PC-9 (cell line): ENCODE results near the gene PAIP1. TPM values are rescaled to one million over a fixed set of nuclear protein-coding genes. Genes with fewer than 3 reads are reported as not detected.
"Not testable (repeated sequence)": the region's sequence is repeated elsewhere in the genome, so short reads cannot be mapped to it uniquely, and the experiment has no call there.

ENCODE experiments used
- BruUV-seq: library from RNA; stranded (reverse); fragments of 400-500 nt; replicated peaks from 2 replicates; lab custom pipeline; 2021; lab: Mats Ljungman, UMichigan
- CTCF ChIA-PET: fragments of 300-600 bp; sonication (Branson Sonifier 250); formaldehyde crosslinking; loops from one replicate; lab custom pipeline; 2022; ENCODE audit warnings: antibody characterized with exemption; lab: Charles Lee
- POLR2A ChIA-PET: fragments of 300-600 bp; sonication (Branson Sonifier 250); formaldehyde crosslinking; loops from one replicate; lab custom pipeline; 2022; ENCODE audit warnings: antibody characterized with exemption; ENCODE audit not compliant: unreplicated experiment; lab: Charles Lee
- DNase-seq, 2 experiments: peaks; one replicate each; pipeline versions ENCODE4 v3.0.0 to v3.0.0-alpha.2; 2015 to 2022; ENCODE audit warnings: mixed read lengths in 1 of 2
- H2AFZ ChIP-seq: fragments of 200-600 bp; sonication (generic); 2 replicates; pipeline ENCODE4 v1.8.1; 2017; ENCODE audit warnings: antibody characterized with exemption
- H3F3A ChIP-seq: fragments of 200-600 bp; sonication (generic); 2 replicates; pipeline ENCODE4 v1.8.1; 2017; ENCODE audit warnings: antibody characterized with exemption, mild to moderate bottlenecking, low read depth; ENCODE audit not compliant: insufficient read depth
- H3K27ac ChIP-seq: fragments of 200-600 bp; sonication (generic); 2 replicates; pipeline ENCODE4 v1.6.1; 2016; ENCODE audit warnings: mixed run types
- H3K27me3 ChIP-seq: fragments of 200-600 bp; sonication (generic); 2 replicates; pipeline ENCODE4 v1.6.1; 2016; ENCODE audit warnings: low read depth, mixed run types; ENCODE audit not compliant: insufficient read depth
- H3K36me3 ChIP-seq: fragments of 200-600 bp; sonication (generic); 2 replicates; pipeline ENCODE4 v1.6.1; 2016; ENCODE audit warnings: low read depth, mixed run types
- H3K4me1 ChIP-seq: fragments of 200-600 bp; sonication (generic); replicated peaks from 2 replicates; pipeline ENCODE4 v1.6.1; 2016; ENCODE audit warnings: mixed run types; ENCODE audit not compliant: insufficient read depth
- H3K4me2 ChIP-seq: fragments of 200-600 bp; sonication (generic); 2 replicates; pipeline ENCODE4 v1.6.1; 2017; ENCODE audit warnings: mixed run types
- H3K4me3 ChIP-seq: fragments of 200-600 bp; sonication (generic); 2 replicates; pipeline ENCODE4 v1.6.1; 2016; ENCODE audit warnings: mixed run types
- H3K79me2 ChIP-seq: fragments of 200-600 bp; sonication (generic); 2 replicates; pipeline ENCODE4 v1.6.1; 2017; ENCODE audit warnings: low read depth, mixed run types
- H3K9me2 ChIP-seq: fragments of 200-600 bp; sonication (generic); 2 replicates; pipeline ENCODE4 v1.8.1; 2017; ENCODE audit warnings: mild to moderate bottlenecking; ENCODE audit not compliant: insufficient read depth
- H3K9me3 ChIP-seq: fragments of 200-600 bp; sonication (generic); 2 replicates; pipeline ENCODE4 v1.8.1; 2016; ENCODE audit warnings: low read depth; ENCODE audit not compliant: insufficient read depth
- H4K20me1 ChIP-seq: fragments of 200-600 bp; sonication (generic); 2 replicates; pipeline ENCODE4 v1.8.1; 2017; ENCODE audit not compliant: insufficient read depth
- EZH2 ChIP-seq: fragments of 200-600 bp; sonication (generic); IDR thresholded peaks from 2 replicates; pipeline ENCODE4 v1.8.0; 2017; ENCODE audit warnings: antibody characterized with exemption, low read depth
- intact Hi-C: fragments of 100-400 bp; cut with micrococcal nuclease; formaldehyde crosslinking; loops from one replicate; pipeline ENCODE4 v1.10.0; 2022; ENCODE audit not compliant: unreplicated experiment
- total RNA-seq: library from RNA; stranded (reverse); gene quantifications from 2 replicates; pipeline ENCODE4 v1.2.3, GENCODE V29; 2021
- TF ChIP-seq, protein P1 (sequence below): fragments of 200-600 bp; sonication (generic); conservative IDR thresholded peaks from 2 replicates; pipeline ENCODE4 v1.6.1; 2017; ENCODE audit warnings: mixed run types, antibody characterized with exemption, mild to moderate bottlenecking, moderate library complexity

The PAIP1 gene
- total RNA-seq, 1 experiment from 2014 or later = 191 TPM

DNA sequence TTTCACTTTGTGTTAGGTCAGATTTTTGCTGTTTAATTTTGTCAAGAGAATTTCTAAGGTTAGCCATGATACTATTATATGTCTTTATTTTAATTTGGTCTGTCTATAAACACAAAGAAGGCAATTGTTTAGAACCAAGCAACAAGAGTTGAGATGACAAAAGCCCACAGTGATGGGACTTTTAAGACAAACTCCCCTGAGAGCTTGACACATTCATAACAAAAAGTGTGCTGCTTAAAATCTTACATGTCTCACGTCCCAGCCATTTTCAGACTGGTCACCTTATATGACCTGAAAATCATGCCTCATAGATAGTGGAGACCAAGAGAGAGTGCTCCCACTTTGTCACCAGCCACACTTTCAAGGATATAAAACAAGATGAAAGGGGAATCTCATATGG, 24.5 kb upstream of the PAIP1 start:
- Histone ChIP-seq H3K36me3 (no peaks in the 10 kb centered on the region), H3F3A (no peaks in the 10 kb centered on the region), H3K9me3 (no peaks in the 10 kb centered on the region), H2AFZ (no peak overlapping the region), H3K9me2 (no peaks in the 10 kb centered on the region), H3K27me3 (no peaks in the 10 kb centered on the region), H3K4me1 (no peaks in the 10 kb centered on the region), H3K4me3 (no peak overlapping the region), H3K27ac (no peak overlapping the region), H3K79me2 (no peaks in the 10 kb centered on the region), H4K20me1 (no peaks in the 10 kb centered on the region), H3K4me2 (no peak overlapping the region)
- CTCF ChIA-PET = no interaction called here
- no TSS peak for BruUV-seq
- intact Hi-C loops = no loop called here
- DNase-seq = no peak
- POLR2A ChIA-PET = no interaction called here
- TF ChIP-seq, protein P1, sequence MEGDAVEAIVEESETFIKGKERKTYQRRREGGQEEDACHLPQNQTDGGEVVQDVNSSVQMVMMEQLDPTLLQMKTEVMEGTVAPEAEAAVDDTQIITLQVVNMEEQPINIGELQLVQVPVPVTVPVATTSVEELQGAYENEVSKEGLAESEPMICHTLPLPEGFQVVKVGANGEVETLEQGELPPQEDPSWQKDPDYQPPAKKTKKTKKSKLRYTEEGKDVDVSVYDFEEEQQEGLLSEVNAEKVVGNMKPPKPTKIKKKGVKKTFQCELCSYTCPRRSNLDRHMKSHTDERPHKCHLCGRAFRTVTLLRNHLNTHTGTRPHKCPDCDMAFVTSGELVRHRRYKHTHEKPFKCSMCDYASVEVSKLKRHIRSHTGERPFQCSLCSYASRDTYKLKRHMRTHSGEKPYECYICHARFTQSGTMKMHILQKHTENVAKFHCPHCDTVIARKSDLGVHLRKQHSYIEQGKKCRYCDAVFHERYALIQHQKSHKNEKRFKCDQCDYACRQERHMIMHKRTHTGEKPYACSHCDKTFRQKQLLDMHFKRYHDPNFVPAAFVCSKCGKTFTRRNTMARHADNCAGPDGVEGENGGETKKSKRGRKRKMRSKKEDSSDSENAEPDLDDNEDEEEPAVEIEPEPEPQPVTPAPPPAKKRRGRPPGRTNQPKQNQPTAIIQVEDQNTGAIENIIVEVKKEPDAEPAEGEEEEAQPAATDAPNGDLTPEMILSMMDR = no peak
- TF ChIP-seq EZH2 = no peak

DNA sequence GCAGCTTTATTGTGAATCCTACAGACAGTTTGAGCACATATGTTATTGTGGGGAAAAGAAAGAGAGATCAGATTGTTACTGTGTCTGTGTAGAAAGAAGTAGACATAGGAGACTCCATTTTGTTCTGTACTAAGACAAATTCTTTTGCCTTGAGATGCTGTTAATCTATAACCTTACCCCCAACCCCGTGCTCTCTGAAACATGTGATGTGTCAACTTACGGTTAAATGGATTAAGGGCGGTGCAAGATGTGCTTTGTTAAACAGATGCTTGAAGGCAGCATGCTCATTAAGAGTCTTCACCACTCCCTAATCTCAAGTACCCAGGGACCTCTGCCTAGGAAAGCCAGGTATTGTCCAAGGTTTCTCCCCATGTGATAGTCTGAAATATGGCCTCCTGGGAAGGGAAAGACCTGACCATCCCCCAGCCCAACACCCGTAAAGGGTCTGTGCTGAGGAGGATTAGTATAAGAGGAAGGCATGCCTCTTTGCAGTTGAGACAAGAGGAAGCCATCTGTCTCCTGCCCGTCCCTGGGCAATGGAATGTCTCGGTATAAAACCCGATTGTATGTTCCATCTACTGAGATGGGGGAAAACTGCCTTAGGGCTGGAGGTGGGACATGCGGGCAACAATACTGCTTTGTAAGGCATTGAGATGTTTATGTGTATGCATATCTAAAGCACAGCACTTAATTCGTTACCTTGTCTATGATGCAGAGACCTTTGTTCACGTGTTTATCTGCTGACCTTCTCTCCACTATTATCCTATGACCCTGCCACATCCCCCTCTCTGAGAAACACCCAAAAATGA, 23.7 kb upstream of the PAIP1 start:
- H3F3A ChIP-seq, H3K27me3 ChIP-seq, H3K27ac ChIP-seq, H3K36me3 ChIP-seq, intact Hi-C loops, POLR2A ChIA-PET, H3K9me2 ChIP-seq, H2AFZ ChIP-seq, DNase-seq, H3K4me3 ChIP-seq, CTCF ChIA-PET, H4K20me1 ChIP-seq, H3K4me1 ChIP-seq, H3K4me2 ChIP-seq, H3K79me2 ChIP-seq, H3K9me3 ChIP-seq: not testable (repeated sequence)
- TSS peak; percentile 15 for BruUV-seq

DNA sequence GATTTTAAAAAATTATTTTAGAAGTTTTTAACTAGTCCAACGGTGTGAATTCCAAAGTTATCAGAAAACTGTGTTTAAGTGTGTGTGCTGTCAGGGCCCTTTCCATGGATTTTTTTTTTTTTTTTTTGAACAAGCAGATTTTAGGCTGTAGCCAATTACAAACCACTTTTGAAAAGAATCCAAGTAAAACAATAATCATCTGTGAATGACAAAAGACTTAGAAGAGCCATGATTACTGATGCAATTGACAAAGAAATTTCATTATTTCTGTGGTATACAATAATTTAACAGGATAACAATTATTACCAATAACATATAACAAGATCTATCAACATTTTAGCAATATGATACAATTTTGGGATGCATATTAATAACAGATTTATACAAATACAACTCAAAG, 16.2 kb upstream of the PAIP1 start:
- no peaks in the 10 kb centered on the region for H3K4me1 ChIP-seq
- no peaks in the 10 kb centered on the region for H3K36me3 ChIP-seq
- peaks cover 4% of the 10 kb centered on the region; the same call in 1 of the 2 replicates for H3K9me2 ChIP-seq
- no peak overlapping the region for H3K4me2 ChIP-seq
- BruUV-seq = no TSS peak
- no peak overlapping the region for H3K4me3 ChIP-seq
- ChIA-PET CTCF (no interaction called here), POLR2A (no interaction called here)
- no peaks in the 10 kb centered on the region for H4K20me1 ChIP-seq
- no peaks in the 10 kb centered on the region for H3K79me2 ChIP-seq
- no peaks in the 10 kb centered on the region for H3K9me3 ChIP-seq
- H3F3A ChIP-seq = no peaks in the 10 kb centered on the region
- DNase-seq = no peak
- intact Hi-C loops = no loop called here
- no peak for TF ChIP-seq EZH2
- TF ChIP-seq, protein P1 = no peak
- H3K27ac ChIP-seq = no peak overlapping the region
- H3K27me3 ChIP-seq = no peaks in the 10 kb centered on the region
- H2AFZ ChIP-seq = 0 out of 2 replicates have a peak overlapping the region, but pooled peaks have one; percentile 6
